ENCODE results near the gene ADGRB2. TPM values are rescaled to one million over a fixed set of nuclear protein-coding genes. Genes with fewer than 3 reads are reported as not detected.

Gene ADGRB2
- total RNA-seq, 4 donors from 2014 or later: 3.3 to 39.1 (median 17.2) TPM

GRCh38 chr1:31685795-31686194 is 78.3 kb downstream of the ADGRB2 start:
- no peak overlapping the region for H3K27ac ChIP-seq
- H3K36me3 ChIP-seq: peaks cover 0 to 5% (median 0%) of the 10 kb centered on the region in 3 donors
- TF ChIP-seq POLR2A (IDR thresholded peaks at IDR 0.05): no peak
- TF ChIP-seq CTCF (IDR thresholded peaks at IDR 0.05): no peak
- peaks cover 0 to 5% (median 0%) of the 10 kb centered on the region in 4 donors for H3K4me1 ChIP-seq
- no peaks in the 10 kb centered on the region for H3K27me3 ChIP-seq
- no peak overlapping the region for H3K4me3 ChIP-seq
- no peaks in the 10 kb centered on the region for H3K9me3 ChIP-seq
- DNase-seq: no peak

GRCh38 chr1:31683997-31684396 is 80.1 kb downstream of the ADGRB2 start:
- H3K4me3 ChIP-seq: no peak overlapping the region
- H3K36me3 ChIP-seq: peaks cover 0 to 5% (median 0%) of the 10 kb centered on the region in 3 donors
- no peaks in the 10 kb centered on the region for H3K27me3 ChIP-seq
- H3K9me3 ChIP-seq: no peaks in the 10 kb centered on the region
- TF ChIP-seq CTCF (IDR thresholded peaks at IDR 0.05): peak in 4 of 6 experiments; percentile 23 to 69 (median 61)
- no peak for TF ChIP-seq POLR2A (IDR thresholded peaks at IDR 0.05)
- peak in 1 of 3 donors; percentile 68 for DNase-seq
- no peak overlapping the region for H3K27ac ChIP-seq
- H3K4me1 ChIP-seq: peaks cover 0 to 5% (median 0%) of the 10 kb centered on the region in 4 donors

GRCh38 chr1:31681415-31681814 is 82.7 kb downstream of the ADGRB2 start:
- H3K36me3 ChIP-seq: peaks cover 0 to 5% (median 0%) of the 10 kb centered on the region in 3 donors
- DNase-seq: no peak
- no peak overlapping the region for H3K27ac ChIP-seq
- H3K4me3 ChIP-seq: no peak overlapping the region
- TF ChIP-seq POLR2A (IDR thresholded peaks at IDR 0.05) (no peak), CTCF (IDR thresholded peaks at IDR 0.05) (no peak)
- no peaks in the 10 kb centered on the region for H3K4me1 ChIP-seq
- H3K27me3 ChIP-seq: no peaks in the 10 kb centered on the region
- H3K9me3 ChIP-seq: no peaks in the 10 kb centered on the region

- no peaks in the 10 kb centered on the region for H3K36me3 ChIP-seq
- TF ChIP-seq CTCF (IDR thresholded peaks at IDR 0.05) (no peak), POLR2A (IDR thresholded peaks at IDR 0.05) (no peak)
- no peaks in the 10 kb centered on the region for H3K4me1 ChIP-seq
- no peak for DNase-seq
- no peaks in the 10 kb centered on the region for H3K9me3 ChIP-seq
- no peaks in the 10 kb centered on the region for H3K27me3 ChIP-seq
- H3K27ac ChIP-seq: no peak overlapping the region
- H3K4me3 ChIP-seq: no peak overlapping the region
These were observed 84.4 kb downstream of the ADGRB2 start for GRCh38 chr1:31679676-31680230.

- no peaks in the 10 kb centered on the region for H3K36me3 ChIP-seq
These were observed 85.0 kb downstream of the ADGRB2 start for GRCh38 chr1:31679091-31679490.

More at GRCh38 chr1:31679091-31679490, 85.0 kb downstream of the ADGRB2 start:
- Histone ChIP-seq H3K4me1 (no peaks in the 10 kb centered on the region), H3K27ac (no peak overlapping the region), H3K9me3 (no peaks in the 10 kb centered on the region), H3K4me3 (no peak overlapping the region), H3K27me3 (no peaks in the 10 kb centered on the region)
- TF ChIP-seq CTCF (IDR thresholded peaks at IDR 0.05): no peak
- no peak for TF ChIP-seq POLR2A (IDR thresholded peaks at IDR 0.05)
- DNase-seq: no peak
